Activated gamma-delta T cell treated with Interleukin-2 at 50 U/mL for 16 hours (primary cell): ENCODE results near the gene CELA1.

Experiments used
- DNase-seq: peaks from one replicate; pipeline ENCODE4 v3.0.0-alpha.2; 2020

CELA1 gene

DNA sequence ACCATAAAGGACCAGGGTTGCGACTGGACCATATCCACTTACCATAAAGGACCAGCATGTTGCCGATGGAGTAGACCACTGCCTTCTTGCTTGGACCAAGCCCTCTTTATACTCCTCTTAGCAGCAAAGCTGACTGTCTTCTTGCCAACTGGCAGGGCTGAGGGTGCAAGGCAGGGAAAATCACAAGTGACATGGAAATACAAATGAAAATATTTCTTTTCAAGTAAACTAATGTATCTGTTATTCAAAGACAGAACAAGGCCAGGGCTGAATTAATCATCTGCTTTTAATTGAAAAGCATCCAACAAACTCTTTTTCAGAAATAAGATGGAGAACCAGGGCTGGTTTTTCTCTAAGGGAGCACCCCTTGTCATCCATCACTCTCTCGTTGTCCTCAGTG, at the start of gene CELA1:
Gene CELA1, minus strand, starts transcription at position 99 of the 400 bp plus-strand sequence. Its CDS starts 41 bp downstream, at position 58.
- no peak for DNase-seq

DNA sequence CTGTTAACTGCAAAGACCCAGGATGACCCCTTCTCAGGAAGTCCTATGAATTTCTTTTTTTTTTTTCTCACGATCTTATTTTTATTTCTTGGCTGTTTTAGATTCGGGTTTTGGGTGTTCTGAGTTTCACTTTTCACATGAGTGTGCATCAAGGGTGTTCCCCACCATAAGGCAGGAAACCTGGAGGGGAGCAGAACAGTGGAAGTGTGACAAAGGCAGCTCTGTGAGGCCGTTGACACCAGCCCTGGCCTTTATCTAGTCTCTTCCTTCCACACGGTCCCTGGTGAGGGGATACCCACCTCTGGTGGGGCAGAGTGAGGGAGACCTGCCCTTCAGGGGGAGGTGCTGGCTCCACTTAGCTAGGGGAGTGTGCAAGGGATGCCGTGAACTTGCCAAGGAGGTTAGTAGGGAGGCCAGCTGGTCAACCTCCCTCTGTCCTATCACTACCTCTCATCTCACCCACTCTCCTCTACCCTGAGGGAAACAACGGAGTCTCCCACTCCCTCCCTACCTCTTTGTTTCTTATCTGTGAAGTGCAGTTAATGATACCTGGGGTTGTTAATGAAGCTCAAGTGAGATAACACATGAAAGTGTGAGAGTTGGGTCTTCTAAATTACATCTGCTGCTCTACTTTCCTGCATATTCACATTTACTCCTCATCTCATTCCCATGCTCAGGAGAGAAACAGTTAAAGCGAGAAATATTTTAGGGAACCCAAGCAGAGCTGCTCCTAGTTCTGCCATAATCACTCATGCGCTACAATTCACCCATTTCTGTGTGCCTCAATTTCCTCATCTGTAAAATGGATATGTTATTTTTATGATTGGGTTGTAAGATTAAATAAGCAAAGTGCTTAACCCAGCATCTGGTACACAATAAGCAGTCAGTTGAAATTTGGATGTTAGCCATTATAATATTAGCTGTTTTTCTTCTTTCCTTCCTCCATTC, 49.1 kb upstream of the CELA1 start:
- DNase-seq: no peak

DNA sequence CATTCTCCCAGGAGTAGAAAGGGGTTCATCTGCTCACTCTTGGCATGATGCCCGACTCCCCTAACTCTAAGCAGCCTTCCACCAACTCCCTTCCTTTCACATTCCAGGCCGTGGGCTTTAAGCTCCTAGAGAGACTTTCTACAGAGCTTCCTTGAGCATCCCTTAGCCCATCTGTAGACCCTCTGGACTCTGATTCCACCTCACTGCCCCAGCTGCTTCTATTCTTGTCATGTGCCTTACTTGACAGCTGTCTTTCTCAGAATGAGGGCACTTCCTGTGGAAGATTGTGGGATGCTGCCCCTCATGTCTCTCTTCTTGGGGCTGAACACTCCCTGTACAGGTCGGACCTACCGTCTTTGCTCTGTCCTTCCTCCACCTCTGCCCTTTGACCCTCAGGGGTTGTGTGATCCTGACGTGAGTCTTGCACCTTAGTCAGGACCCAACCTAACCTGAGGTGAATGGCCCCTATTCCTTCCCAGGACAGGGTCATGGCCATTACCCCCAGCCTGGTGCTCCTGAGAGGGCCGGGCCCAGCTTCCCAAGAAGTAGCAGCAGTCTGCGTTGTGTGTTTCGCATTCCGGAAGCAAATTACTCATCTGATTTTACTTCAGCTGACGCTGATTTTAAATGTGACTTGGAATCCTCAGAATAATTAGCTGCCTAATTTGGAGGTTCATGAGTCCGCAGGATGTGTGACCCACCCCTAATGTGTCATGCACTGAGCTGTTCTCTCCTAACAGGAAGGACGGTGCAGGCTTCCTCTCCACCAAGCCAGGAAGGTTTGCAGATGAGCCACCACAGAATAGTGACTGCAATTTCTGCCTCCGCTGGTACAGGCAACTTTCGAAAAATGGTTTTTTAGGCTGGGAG, 47.4 kb upstream of the CELA1 start:
- DNase-seq: peak; percentile 55

DNA sequence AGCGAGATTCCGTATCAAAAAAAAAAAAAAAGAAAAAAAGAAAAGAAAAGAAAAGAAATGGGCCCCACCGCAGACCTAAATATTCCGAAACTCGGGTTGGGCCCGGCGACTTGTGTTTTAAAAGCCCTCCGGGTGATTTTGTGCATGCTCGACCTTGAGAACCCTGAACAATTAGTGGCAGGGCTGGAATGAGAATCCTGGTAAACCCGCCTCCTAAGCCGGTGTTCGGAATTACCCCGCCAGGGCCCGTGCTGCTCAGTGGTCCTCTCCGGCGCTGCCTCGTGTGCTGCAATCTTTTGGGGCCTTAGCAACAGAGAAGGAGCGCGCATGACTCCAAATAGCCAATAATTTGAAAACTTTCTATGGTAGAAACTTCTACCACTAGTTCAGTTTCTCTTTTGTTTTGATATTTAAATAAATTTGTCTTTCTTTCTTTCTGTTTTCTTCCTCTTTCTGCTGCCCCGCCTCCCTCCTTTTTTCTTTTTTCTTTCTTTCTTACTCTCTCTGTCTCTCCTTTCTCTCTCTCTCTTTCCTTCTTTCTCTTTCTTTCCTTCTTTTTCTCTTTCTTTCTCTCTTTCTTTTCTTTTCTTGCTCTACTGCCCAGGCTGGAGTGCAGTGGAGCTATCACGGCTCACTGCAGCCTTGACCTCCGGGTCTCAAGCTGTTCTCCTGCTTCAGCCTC, 46.2 kb upstream of the CELA1 start:
- no peak for DNase-seq

DNA sequence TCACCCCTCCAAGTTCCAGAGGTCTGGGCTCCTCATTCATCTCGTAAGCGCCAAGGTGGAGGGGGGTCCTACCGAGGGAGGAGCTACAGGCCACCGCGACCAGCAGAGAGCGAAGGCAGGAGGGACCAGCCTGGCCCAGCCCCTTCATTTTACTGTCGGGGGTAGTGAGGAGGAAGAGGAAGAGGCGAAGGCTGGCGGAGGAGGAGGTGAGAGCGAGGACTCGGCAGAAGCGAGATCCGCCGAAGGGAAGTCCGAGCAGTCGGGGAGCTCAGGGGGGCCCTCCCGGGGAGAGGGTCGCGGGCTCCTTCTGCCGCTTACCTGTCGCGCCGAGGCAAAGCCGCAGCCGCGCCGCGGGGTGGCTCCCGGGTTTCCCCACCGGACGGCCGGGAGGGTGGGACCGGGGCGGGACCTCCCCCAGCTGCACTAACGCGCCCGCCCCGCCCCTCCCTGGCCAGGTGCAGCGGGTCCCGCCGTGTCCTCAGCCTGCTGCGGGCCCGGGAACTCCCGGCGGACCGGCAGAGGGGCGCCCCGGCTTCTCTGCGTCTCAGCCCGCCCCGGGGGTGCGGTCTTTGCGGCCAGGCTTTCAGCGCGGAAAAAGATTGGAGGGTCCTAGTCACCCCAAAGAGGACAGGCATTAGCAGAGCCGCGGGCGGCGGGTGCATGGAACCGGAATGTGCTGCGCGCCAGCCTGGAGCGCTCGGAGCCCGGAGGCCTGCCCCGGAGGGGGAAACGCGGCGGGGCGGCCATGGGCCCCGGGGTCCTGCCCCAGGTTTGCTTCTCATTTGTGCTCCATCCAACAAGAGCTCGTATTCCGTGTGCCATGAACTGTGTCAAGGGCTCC, 45.0 kb upstream of the CELA1 start, which contains the start of gene GALNT6:
Gene GALNT6, minus strand, starts transcription at position 124 of the 841 bp plus-strand sequence. CDS start 11,625 bp downstream, outside the sequence.
- DNase-seq: peak; percentile 64

DNA sequence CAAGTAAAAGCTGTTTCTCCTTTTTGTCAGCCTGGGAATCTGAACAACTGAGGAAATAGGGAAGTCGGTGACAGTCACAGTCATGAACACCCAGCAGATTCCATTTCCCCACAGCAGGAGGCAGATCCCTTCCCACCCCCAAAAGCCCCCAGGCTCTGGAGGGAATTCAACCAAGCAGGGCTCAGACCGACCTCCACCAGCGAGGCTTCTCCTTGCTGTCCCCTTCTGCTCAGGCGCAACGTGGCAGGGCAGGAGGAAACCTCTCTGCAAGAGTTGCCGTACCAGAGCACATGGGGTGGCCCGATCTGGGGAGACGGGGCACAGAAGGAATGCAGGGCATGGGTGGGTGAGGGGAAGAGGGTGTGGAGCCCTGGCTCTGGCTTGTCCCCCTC, 44.4 kb upstream of the CELA1 start:
- no peak for DNase-seq

DNA sequence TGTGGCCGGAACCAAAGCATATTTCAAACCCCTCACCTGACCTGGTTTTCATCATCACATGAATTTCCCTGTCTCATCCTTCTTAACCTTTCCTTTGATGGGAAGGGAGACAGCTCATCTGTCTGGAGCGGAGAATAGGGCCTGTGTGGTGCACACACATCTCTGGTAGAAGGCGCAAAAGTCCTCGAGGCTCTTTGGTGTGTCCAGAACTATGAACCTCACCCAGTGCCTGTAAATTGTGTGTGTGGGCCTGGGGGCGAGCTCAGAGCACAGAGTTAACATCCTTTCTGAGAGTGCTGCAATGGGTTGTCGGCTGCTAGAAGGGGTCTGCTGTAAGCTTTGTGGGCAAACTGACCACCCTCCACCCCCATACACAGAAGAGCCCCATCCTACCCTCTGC, 44.0 kb upstream of the CELA1 start:
- no peak for DNase-seq

DNA sequence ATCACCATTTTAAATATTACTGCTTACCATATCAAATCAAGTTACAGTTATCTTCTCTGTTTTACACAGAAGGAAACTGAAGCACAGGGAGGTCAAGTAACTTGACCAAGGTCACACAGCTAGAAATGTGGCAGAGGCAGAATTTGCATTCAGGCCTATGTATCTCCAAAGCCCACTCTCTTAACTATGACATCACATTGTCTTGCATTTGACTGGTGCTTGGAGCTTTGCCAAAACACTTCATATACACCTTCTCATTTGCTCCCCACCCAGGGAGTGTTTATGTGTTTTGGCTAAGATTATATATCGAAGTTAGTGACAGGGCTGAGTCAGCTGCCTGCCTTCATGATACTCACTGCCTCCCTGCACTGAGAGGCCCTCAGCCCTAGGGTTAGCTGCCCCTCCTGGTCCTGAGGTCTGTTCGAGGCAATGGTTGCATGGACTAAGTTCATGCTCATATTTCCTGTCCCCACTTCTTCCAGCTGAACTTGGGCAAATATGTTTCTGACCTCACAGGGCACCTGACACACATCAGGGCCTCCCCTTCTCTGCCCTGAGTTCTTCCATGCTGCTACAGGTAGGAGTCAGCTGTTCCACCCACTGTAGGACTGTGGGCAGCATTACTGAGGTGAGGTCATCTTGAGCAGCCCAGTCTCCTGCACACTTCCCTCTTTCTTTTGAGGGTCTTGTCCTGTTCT, 43.0 kb upstream of the CELA1 start:
- DNase-seq: no peak

DNA sequence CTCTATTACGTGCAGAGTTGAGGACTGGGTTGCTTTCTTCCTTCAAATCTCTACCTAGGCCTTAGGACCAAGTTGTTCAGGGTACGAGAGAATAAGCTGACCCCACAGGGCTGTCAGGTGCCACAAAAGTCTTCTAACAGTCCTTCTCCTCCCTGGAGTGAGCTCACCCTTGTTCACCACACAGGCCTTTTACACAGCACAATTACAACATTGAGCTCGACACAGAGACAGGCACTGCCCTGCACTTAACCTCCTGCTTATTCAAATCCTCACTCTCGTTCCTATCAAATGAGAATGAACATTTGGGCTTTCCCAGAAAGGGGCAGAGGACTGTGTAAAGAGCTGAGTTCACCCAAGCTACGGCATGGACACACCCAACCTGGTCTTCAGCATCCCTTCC, 42.4 kb upstream of the CELA1 start:
- no peak for DNase-seq

DNA sequence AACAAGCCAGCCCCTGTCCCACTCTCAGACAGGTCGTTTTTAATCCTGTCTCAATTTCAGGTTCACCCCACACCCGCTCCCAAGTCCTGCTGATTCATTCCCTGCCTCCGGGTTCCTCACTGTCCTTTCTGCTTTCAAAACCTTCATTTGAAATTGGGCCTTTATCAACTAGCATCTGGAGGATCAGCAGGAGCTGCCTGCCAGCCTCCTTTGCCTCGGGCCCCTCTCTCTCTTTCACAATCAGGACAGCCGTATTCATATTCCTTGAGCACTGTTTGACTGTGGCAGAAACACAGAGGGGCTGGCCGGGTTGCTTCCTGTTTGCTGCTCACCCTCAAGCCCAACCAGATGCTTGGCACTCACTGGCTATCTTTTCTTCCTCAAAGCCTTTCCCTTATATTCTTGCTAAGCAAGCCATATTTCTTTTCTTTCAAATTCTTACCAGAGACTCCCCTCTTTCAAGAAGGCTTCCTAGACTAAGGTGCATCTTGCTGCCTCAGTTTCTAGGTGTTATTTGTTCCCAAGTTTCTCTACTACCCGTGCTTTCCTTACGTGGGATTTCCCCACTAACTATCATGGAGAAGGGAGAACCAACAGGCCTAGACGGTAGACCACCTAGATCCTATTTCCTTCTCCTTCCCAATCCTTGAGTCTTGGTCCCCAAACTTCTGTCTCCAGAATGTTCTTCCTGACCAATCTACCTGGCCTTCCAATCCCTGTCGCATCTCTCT, 41.8 kb upstream of the CELA1 start:
- no peak for DNase-seq

DNA sequence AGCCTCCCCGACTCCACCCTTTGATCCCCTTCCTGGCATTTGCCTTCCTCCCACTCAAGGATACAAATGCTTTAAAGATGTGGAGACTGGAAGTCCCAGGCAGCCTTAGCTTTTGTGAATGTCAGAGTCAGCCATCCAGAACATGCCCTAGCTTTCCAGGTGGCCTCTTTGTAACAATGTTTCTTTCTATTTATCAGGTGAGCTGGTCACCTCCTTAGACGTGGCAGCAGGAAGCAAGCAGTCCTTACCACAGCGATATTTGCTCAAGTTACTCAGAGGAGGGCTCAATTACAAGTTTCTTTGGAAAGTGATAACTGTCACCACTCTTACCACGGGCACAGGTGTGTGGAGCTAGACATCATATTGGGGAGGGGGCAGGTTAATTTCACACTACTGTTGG, 39.9 kb upstream of the CELA1 start:
- no peak for DNase-seq

DNA sequence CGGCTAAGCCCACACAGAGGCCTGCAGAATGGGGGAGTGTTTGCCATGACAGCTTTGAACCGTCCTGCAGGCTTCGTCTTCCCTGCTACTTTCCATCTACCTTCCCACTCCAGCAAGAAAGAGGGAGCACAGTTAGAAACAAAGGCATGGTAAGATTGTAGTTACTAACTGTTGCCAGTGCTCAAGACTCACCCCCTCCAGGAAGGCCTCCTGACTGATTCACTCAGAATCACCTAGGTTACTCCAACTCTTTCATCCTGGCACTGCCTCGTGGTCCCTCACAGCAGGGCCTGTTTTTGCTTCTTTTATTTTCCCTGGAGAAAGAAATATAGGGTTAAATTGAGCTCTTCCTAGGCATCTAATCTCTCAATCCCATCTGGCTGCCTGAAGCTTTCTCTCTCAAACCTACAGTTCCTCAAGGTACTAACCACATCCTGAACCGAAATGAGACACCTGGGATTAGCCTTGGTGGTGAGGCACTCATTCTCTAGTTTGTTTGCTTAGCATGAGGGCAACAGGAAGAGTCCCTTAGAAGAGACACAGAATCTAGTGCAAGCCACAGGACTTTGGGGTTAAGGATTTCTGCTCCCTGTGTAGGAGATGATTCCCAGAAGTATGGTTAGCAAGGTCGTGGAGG, 36.9 kb upstream of the CELA1 start:
- DNase-seq: no peak

DNA sequence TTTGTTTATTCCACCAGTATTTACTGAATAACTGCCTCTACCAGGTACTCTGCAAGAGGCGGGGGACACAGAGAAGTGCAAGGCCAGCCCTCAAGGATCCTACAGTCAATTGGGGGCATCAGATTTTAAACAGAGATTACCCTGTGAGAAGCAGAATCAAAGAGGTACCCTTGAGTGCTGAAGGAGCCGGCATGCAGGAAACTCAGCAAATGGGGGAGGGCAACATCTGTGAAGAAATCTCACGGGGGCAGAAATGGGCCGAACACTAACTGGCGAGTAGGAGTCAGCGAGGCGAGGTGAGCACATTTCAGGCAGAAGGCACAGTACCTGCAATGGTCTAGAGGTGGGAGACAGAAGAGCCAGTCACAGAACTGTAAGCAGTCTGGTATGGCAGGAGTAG, 35.7 kb upstream of the CELA1 start:
- DNase-seq: no peak

DNA sequence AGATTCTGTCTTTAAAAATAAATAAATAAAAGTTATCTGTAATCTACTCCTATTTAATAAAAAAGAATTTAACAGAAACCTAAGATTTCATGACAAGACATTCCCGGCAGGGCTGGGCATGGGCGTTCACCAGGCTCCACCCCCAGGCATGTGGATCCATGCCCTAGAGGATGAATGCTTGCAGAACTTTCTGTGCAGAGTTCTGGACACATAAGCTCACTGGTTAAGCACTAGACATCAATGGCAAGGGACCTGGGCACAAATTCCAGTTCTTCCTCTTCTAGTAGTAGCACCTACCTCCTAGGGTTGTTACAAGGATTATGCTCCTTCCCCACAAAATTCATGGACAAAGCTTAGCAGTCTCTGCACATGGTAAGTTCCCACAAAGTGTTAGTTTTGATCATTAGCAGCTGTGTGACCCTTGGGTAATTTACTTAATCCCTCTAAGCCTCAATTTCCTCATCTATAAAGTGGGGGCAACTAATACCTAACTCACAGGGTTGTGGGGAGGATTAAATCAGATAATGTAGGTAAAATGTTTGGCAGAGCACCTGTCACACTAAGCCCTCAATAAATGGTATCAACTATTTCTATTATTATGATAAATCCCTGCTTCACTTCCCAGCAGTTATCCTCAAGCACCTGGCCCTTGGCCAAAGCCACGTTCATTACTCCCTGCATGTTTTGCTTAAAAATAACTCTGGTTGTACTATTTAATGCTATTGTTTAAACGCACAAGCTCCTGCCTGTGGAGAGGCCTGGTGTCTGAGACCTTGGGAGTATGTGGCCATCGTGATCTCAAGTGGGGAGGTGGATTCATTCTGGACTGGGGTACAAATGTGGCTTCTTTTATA, 35.0 kb upstream of the CELA1 start:
- no peak for DNase-seq

DNA sequence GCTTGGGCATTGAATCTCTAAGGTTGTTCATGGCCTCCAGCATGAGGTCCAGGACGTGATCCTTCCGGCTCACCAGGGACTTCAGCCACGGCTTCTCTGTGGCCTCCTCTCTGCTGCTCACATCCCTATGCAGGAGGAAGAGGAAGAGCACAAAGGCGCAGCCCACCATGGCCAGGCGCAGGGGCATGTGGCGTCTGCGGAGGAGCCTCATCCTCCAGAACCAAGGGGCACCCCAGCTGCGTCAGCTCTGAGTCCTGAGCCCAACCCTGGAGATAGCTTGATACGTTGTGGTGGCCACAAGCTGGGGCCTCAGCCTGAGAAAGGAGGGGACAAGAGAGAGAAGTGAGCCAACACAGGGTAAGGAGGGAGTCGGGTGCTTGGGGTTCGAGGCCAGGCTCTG, 33.1 kb upstream of the CELA1 start:
- no peak for DNase-seq

DNA sequence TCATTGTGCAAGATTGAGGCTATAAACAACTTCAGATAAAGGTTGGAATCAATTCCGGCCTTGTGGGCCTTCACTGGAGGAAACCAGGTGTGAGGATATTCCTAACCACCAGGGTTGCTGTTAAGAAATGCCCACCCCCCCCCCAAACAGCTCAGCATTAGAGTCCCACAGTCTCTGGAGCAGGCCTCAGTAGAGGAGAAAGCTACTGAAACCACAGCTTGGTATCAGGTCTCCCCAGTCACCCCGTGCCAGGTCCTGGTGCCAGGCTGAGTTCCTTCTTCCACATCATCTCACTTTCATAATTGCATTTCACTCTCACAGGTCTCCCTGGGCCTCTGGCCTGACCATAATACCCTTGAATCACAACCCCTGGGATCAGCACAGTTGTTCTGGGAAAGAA, 32.3 kb upstream of the CELA1 start:
- DNase-seq: no peak

DNA sequence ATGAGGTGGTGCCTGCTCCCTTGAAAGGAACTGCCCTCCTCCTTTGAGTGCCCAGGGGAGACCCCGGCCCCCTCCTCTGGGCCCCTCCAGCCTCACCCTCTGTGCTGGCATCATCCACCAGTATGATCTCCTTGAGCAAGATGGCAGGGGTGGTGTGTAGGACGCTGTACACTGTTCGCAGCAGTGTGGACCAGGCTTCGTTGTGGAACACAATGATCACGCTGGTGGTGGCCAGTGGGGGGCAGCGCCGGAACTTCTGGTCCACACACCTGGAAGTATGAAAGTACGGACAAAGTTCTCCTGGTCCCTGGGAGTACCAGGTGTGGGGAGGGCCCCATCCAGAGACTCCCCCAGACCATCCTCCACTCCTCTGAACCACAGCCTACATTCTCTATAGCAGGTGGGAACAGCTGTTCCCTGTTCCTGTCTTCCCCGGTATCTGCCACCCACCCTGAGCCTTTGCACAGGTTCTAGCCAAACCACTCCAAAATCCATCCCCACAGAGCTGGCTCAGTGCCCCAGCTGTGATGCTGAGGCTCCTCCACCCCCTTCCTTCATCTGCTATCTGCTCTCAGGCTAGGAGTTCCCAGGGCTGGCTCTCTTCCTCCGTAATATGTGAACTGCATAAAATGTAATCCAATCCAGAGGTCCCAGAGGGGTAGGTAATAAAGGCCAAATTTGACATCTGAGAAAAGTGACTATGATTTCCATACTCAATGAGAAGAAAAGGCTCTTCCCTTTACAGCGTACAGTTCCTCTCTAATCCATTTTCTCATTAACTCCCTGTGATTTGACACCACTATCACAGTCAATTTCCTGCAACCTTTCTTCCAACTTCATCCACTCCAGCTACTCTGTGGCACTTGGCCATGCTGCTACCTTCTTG, 30.9 kb upstream of the CELA1 start:
- DNase-seq: no peak

DNA sequence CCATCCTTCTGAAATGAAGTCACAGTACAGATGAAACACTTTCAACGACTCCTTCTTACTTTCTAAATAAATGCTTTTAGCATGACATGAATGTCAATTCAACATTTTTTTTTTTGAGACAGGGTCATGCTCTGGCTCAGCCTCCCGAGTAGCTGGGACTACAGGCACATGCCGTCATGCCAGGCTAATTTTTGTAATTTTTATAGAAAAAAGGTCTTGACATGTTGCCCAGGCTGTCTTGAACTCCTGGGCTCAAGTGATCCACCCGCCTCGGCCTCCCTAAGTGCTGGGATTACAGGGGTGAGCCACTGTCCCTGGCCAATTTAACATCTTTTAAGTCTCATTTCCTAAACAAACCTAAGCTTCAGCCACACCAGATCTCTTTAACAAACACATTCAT, 28.4 kb upstream of the CELA1 start:
- no peak for DNase-seq
